Smooth muscle cell (in vitro differentiated cells): ENCODE measurements around the gene ONECUT3. TPM values are rescaled to one million over a fixed set of nuclear protein-coding genes. Genes with fewer than 3 reads are reported as not detected.

ENCODE experiments used
- DNase-seq: peaks from one replicate; lab custom pipeline; 2025; ENCODE audit not compliant: unreplicated experiment; lab: John Stamatoyannopoulos, UW
- H2AFZ ChIP-seq: fragments of 200-600 bp; sonication (generic); 2 replicates; pipeline ENCODE4 v1.6.0; 2016; ENCODE audit warnings: antibody characterized with exemption, low read depth, mild to moderate bottlenecking
- H3F3A ChIP-seq: fragments of 200-600 bp; sonication (generic); 2 replicates; pipeline ENCODE4 v1.6.0; 2017; ENCODE audit warnings: antibody characterized with exemption, low read depth
- H3K27ac ChIP-seq: fragments of 200-600 bp; sonication (generic); 2 replicates; pipeline ENCODE4 v1.5.1; 2016; ENCODE audit warnings: low read depth, mild to moderate bottlenecking
- H3K27me3 ChIP-seq: fragments of 200-600 bp; sonication (generic); 2 replicates; pipeline ENCODE4 v1.6.1; 2016; ENCODE audit warnings: low read depth, mild to moderate bottlenecking
- H3K36me3 ChIP-seq: fragments of 200-600 bp; sonication (generic); 2 replicates; pipeline ENCODE4 v1.5.1; 2016; ENCODE audit warnings: low read depth
- H3K4me1 ChIP-seq: fragments of 200-600 bp; sonication (generic); 2 replicates; pipeline ENCODE4 v1.5.1; 2016; ENCODE audit warnings: low read depth
- H3K4me2 ChIP-seq: fragments of 200-600 bp; sonication (generic); 2 replicates; pipeline ENCODE4 v1.6.0; 2016; ENCODE audit warnings: mild to moderate bottlenecking
- H3K4me3 ChIP-seq: fragments of 200-600 bp; sonication (generic); 2 replicates; pipeline ENCODE4 v1.5.1; 2016; ENCODE audit warnings: mild to moderate bottlenecking
- H3K79me2 ChIP-seq: fragments of 200-600 bp; sonication (generic); 2 replicates; pipeline ENCODE4 v1.6.0; 2016; ENCODE audit warnings: low read depth, mild to moderate bottlenecking
- H3K9ac ChIP-seq: fragments of 200-600 bp; sonication (generic); 2 replicates; pipeline ENCODE4 v1.6.0; 2016; ENCODE audit warnings: low read depth
- H3K9me3 ChIP-seq: fragments of 200-600 bp; sonication (generic); replicated peaks from 2 replicates; pipeline ENCODE4 v1.5.1; 2016; ENCODE audit warnings: low read depth
- H4K20me1 ChIP-seq: fragments of 200-600 bp; sonication (generic); 2 replicates; pipeline ENCODE4 v1.6.0; 2016; ENCODE audit warnings: low read depth
- WGBS: methylation state at CpG from one replicate; pipeline ENCODE4 v1.1.7; 2016; ENCODE audit warnings: low lambda C conversion rate; 5-methylcytosine and 5-hydroxymethylcytosine counted together
- polyA plus RNA-seq: library from polyadenylated mRNA; unstranded; fragments of >200 nt; fragmentation: Nextera tagmentation; extraction: Ambion mirVana; gene quantifications from 2 replicates; pipeline ENCODE4 v1.2.1, GENCODE V29; 2016
- total RNA-seq: library from RNA; depleted of rRNA; stranded (reverse); fragments of >200 nt; gene quantifications from 2 replicates; pipeline ENCODE4 v1.2.3, GENCODE V29; 2014
- TF ChIP-seq, protein P1 (sequence below): fragments of 200-600 bp; sonication (generic); IDR thresholded peaks from 2 replicates; pipeline ENCODE4 v1.5.1; 2017; ENCODE audit warnings: borderline replicate concordance, mild to moderate bottlenecking, antibody characterized with exemption; ENCODE audit not compliant: insufficient read depth, poor library complexity, severe bottlenecking

Gene ONECUT3
- total and polyA plus RNA-seq, 2 experiments from 2014 or later = not detected

DNA sequence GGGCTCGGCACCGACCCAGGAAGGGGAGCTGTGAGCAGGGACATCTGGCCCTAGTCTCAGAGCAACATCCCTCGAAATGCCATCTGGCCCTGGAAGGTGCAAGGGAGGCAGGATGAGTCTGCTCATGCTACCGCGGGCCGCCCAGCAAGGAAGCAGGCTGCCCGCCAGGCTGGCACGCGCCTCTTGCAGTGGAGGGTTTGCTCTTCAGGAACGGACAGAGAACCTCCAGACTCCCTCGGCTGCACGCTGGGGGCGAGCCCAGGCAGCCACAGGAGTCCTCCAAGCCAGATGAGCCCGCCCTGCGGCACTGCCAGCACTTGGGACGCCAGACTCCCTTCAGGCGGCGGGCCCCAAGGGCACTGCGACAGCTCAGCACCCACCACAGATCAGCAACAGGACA is 68.9 kb downstream of the ONECUT3 start:
- TF ChIP-seq, protein P1, sequence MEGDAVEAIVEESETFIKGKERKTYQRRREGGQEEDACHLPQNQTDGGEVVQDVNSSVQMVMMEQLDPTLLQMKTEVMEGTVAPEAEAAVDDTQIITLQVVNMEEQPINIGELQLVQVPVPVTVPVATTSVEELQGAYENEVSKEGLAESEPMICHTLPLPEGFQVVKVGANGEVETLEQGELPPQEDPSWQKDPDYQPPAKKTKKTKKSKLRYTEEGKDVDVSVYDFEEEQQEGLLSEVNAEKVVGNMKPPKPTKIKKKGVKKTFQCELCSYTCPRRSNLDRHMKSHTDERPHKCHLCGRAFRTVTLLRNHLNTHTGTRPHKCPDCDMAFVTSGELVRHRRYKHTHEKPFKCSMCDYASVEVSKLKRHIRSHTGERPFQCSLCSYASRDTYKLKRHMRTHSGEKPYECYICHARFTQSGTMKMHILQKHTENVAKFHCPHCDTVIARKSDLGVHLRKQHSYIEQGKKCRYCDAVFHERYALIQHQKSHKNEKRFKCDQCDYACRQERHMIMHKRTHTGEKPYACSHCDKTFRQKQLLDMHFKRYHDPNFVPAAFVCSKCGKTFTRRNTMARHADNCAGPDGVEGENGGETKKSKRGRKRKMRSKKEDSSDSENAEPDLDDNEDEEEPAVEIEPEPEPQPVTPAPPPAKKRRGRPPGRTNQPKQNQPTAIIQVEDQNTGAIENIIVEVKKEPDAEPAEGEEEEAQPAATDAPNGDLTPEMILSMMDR = no peak
- H3K4me2 ChIP-seq = no peak overlapping the region
- H3K27me3 ChIP-seq = no peaks in the 10 kb centered on the region
- H3K9me3 ChIP-seq = no peaks in the 10 kb centered on the region
- H3F3A ChIP-seq = no peaks in the 10 kb centered on the region
- no peak for DNase-seq
- no peaks in the 10 kb centered on the region for H3K36me3 ChIP-seq
- no peak overlapping the region for H3K9ac ChIP-seq
- peaks cover 16% of the 10 kb centered on the region for H4K20me1 ChIP-seq
- WGBS = 98% methylated on average over 16 of the region's 19 CpGs
- no peak overlapping the region for H2AFZ ChIP-seq
- H3K79me2 ChIP-seq = no peaks in the 10 kb centered on the region
- H3K4me1 ChIP-seq = no peaks in the 10 kb centered on the region
- no peak overlapping the region for H3K4me3 ChIP-seq
- H3K27ac ChIP-seq = no peak overlapping the region

DNA sequence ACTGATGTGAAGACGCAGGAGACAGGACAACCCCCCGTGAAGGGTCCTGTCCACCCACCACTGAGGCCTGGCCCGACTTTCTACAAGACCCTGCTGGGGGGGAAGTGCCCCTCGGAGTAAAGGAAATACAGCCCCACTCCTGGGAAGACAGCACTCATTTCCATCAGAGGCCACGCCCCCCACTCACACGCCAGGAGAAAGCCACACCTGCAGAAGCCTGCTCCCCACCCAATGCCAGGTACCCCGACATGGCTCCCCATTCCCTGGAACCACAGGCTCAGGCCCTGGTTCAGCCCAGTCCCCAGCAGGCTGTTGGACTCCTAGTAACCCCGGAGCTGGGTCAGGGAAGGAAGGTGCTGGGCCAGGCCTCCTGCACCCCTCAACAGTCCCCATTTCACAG is 69.7 kb downstream of the ONECUT3 start:
- WGBS = 97% methylated on average over 8 of the region's 8 CpGs
- Histone ChIP-seq H3K9me3 (no peaks in the 10 kb centered on the region), H3K36me3 (no peaks in the 10 kb centered on the region), H3K4me1 (no peaks in the 10 kb centered on the region), H3F3A (no peaks in the 10 kb centered on the region), H4K20me1 (peaks cover 23% of the 10 kb centered on the region), H3K9ac (no peak overlapping the region), H3K79me2 (no peaks in the 10 kb centered on the region), H3K27ac (no peak overlapping the region), H3K4me3 (no peak overlapping the region), H2AFZ (no peak overlapping the region), H3K4me2 (no peak overlapping the region), H3K27me3 (no peaks in the 10 kb centered on the region)
- DNase-seq = no peak
- TF ChIP-seq, protein P1 = no peak

DNA sequence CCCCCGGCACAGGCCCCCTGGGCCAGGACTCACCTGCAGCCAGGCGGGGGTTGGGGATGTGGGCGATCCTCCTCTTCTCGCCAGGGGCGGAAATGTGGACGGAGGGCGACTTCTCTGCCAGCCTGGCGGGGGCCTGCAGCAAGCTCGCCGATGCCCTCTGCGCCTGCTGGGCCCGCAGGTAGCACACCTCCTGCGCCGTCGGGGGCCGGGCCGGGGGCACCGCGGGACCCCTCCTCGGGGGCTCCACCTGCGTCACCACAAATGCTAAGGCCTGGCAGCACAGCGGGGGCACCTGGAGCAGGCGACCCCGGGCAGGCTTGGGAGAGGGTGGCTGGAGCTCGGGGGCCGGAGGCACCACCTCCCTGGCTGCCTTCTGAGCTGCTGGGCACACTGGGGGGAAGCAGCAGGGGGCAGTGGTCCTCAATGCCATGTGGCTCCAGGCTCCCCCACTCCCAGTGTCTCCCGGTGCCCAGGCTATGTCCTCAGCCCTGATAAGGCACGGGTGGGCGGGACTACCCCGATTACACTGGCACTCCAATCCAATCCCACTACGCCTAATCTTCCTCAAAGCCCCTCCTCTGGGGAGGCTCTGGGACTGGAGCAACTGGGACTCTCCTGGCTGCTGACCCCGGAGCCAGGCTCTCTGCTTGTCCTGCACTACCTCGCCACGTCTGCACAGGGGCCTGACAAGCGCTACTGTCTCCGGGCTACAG is 70.4 kb downstream of the ONECUT3 start:
- Histone ChIP-seq H3K4me2 (no peak overlapping the region), H3K79me2 (peaks cover 2% of the 10 kb centered on the region), H4K20me1 (peaks cover 23% of the 10 kb centered on the region), H2AFZ (no peak overlapping the region), H3K9ac (no peak overlapping the region), H3K4me3 (no peak overlapping the region), H3K9me3 (no peaks in the 10 kb centered on the region), H3K36me3 (no peaks in the 10 kb centered on the region), H3K27me3 (no peaks in the 10 kb centered on the region), H3F3A (no peaks in the 10 kb centered on the region), H3K4me1 (no peaks in the 10 kb centered on the region), H3K27ac (no peak overlapping the region)
- no peak for DNase-seq
- 94% methylated on average over 36 of the region's 36 CpGs for WGBS
- TF ChIP-seq, protein P1 = no peak

DNA sequence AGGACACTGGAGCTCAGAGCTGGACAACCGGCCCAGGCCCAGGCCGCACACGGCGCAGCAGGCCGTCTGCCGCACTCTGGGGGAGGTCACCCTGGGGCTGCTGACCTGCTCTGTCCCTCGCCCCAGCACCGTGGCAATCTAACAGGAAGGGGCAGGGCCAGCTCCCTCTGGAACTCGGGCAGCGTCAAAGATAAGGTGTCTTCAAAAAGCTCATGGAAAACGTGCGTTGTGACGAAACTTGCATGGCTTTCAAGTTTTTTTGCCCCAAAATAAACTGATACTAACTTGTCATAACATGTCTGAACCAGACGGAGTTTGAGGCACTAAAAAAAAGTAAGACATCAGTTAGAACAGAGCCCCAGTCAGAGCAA is 70.9 kb downstream of the ONECUT3 start:
- Histone ChIP-seq H4K20me1 (peaks cover 25% of the 10 kb centered on the region), H3F3A (no peaks in the 10 kb centered on the region), H3K4me2 (no peak overlapping the region), H3K27ac (no peak overlapping the region), H3K79me2 (peaks cover 4% of the 10 kb centered on the region), H3K9ac (no peak overlapping the region), H2AFZ (no peak overlapping the region), H3K4me1 (no peaks in the 10 kb centered on the region), H3K36me3 (no peaks in the 10 kb centered on the region), H3K4me3 (no peak overlapping the region), H3K9me3 (no peaks in the 10 kb centered on the region), H3K27me3 (no peaks in the 10 kb centered on the region)
- DNase-seq = no peak
- WGBS = 81% methylated on average over 14 of the region's 14 CpGs
- TF ChIP-seq, protein P1 = no peak
